C4-2B (cell line): ENCODE data around the gene BRD4.

Source experiments
- ZFX ChIP-seq: fragments of 450-650 bp; IDR thresholded peaks from 2 replicates; pipeline ENCODE4 v1.6.1; 2017
- TF ChIP-seq, protein P1 (sequence below): fragments of 450-650 bp; conservative IDR thresholded peaks from 2 replicates; pipeline ENCODE4 v1.5.1; 2017; ENCODE audit warnings: mild to moderate bottlenecking

DNA sequence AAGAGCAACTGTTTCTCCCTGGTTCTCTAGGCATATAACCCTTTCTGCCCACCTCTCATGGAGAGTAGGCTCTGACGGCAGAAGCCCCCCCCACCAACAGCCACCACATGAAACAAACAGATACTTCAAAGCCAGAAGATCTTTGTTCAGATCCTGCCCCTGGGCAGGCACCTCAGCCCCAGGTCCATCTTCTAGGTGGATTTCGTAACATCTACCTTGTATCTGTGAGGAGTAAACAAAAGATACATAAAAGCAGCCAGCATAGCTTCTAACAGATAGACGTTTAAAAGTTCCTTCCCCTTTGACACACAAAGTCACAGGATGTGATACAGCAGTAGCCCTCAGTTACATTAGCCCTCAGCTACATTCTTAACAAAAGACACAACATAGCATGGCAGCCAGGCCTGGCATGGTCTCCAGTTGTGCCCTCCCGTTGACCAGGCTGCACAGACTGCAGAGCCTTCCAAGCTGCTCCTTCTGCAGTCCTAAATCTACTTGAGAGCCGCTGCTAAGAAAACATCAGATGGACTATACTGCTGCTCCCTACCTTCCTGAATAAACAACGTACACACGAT, 35.4 kb downstream of the BRD4 start:
- no peak for TF ChIP-seq ZFX
- TF ChIP-seq, protein P1, sequence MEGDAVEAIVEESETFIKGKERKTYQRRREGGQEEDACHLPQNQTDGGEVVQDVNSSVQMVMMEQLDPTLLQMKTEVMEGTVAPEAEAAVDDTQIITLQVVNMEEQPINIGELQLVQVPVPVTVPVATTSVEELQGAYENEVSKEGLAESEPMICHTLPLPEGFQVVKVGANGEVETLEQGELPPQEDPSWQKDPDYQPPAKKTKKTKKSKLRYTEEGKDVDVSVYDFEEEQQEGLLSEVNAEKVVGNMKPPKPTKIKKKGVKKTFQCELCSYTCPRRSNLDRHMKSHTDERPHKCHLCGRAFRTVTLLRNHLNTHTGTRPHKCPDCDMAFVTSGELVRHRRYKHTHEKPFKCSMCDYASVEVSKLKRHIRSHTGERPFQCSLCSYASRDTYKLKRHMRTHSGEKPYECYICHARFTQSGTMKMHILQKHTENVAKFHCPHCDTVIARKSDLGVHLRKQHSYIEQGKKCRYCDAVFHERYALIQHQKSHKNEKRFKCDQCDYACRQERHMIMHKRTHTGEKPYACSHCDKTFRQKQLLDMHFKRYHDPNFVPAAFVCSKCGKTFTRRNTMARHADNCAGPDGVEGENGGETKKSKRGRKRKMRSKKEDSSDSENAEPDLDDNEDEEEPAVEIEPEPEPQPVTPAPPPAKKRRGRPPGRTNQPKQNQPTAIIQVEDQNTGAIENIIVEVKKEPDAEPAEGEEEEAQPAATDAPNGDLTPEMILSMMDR = no peak
